ENCODE data around the gene NUDT21.

NUDT21 gene

DNA sequence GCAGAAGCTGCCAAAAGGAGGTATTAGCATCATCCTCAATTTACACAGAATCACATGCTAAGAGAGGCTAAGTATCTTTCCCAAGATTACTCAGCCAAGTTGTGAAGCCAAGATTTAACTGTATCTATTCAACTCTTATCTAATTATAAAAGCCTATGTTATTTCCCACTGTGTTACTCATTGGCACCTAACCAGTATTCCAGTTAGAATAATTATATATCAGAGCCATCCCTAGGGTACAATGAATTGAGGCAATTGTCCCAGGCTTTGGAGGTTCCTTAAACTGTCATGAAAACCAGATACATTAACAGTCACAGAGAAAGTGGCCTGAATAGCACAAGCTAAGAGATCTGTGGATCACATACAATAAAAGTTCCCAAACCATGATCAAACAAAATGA is 14.9 kb downstream of the NUDT21 start:
- Histone ChIP-seq H2BK120ac (ENCODE audit: low read depth, low read length) (no peak overlapping the region), H4K8ac (ENCODE audit: low read length) (no peak overlapping the region), H4K91ac (ENCODE audit: low read length) (no peak overlapping the region), H3K27ac (ENCODE audit: low read length, poor library complexity, severe bottlenecking) (no peak overlapping the region), H2BK5ac (ENCODE audit: low read depth, low read length, poor library complexity, severe bottlenecking) (no peak overlapping the region), H3K4me2 (ENCODE audit: low read length, poor library complexity, severe bottlenecking) (no peak overlapping the region), H2BK12ac (ENCODE audit: low read length in 2 of 2) (no peak overlapping the region), H2AK5ac (ENCODE audit: low read length, severe bottlenecking) (no peak overlapping the region), H3K18ac (ENCODE audit: low read depth in 1 of 2, low read length in 2 of 2) (no peak overlapping the region), H3K27me3 (ENCODE audit: control insufficient read depth in 1 of 2, insufficient read depth in 1 of 2, low read length in 2 of 2) (no peaks in the 10 kb centered on the region), H3K79me1 (replicated peaks; ENCODE audit: low read length, poor library complexity, severe bottlenecking) (peaks cover 17% of the 10 kb centered on the region), H2AFZ (ENCODE audit: low read depth, low read length) (no peak overlapping the region), H3K36me3 (ENCODE audit: control insufficient read depth in 1 of 2, insufficient read depth in 2 of 2, low read depth in 1 of 2, low read length in 2 of 2) (peaks cover 16 to 80% of the 10 kb centered on the region in 2 experiments), H2BK15ac (ENCODE audit: low read depth, poor library complexity, severe bottlenecking) (no peak overlapping the region), H3K14ac (ENCODE audit: low read length in 2 of 2) (no peak overlapping the region), H3K9ac (ENCODE audit: low read length) (no peak overlapping the region), H3K9me3 (ENCODE audit: control insufficient read depth, low read length) (no peaks in the 10 kb centered on the region), H3K4ac (ENCODE audit: low read depth in 1 of 2, low read length in 2 of 2) (no peak overlapping the region), H3K4me3 (ENCODE audit: insufficient read depth in 1 of 2, low read depth in 1 of 2, low read length in 2 of 2) (no peak overlapping the region), H3K23ac (ENCODE audit: low read length in 2 of 2) (no peak overlapping the region), H3K4me1 (ENCODE audit: control insufficient read depth, insufficient read depth, low read depth, low read length) (peaks cover 1% of the 10 kb centered on the region)
- no peak for DNase-seq

DNA sequence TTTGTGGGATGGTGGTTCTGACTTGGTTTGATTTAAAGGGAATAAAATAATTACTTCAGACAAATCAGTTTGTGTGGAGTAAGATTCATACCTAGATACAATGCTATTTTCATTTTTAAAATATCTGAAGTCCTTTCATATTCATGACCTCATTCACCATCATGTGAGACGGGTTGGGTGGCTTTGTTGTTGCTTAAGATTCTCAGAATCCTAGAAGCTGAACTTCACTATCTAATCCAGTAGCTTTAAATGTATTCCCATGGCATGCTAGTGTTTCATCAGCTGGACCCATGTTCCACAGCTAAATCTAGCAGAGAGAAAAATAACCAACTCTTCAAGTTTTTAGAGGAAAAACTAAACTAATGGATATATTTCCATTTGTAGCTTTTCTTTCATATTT is 23.0 kb downstream of the NUDT21 start:
- Histone ChIP-seq H3K18ac (ENCODE audit: low read depth in 1 of 2, low read length in 2 of 2) (no peak overlapping the region), H2BK5ac (ENCODE audit: low read depth, low read length, poor library complexity, severe bottlenecking) (no peak overlapping the region), H3K27me3 (ENCODE audit: control insufficient read depth in 1 of 2, insufficient read depth in 1 of 2, low read length in 2 of 2) (no peaks in the 10 kb centered on the region), H3K79me1 (replicated peaks; ENCODE audit: low read length, poor library complexity, severe bottlenecking) (peaks cover 3% of the 10 kb centered on the region), H2AK5ac (ENCODE audit: low read length, severe bottlenecking) (no peak overlapping the region), H3K23ac (ENCODE audit: low read length in 2 of 2) (no peak overlapping the region), H3K27ac (ENCODE audit: low read length, poor library complexity, severe bottlenecking) (no peak overlapping the region), H3K14ac (ENCODE audit: low read length in 2 of 2) (no peak overlapping the region), H4K8ac (ENCODE audit: low read length) (no peak overlapping the region), H3K9me3 (ENCODE audit: control insufficient read depth, low read length) (no peaks in the 10 kb centered on the region), H2BK120ac (ENCODE audit: low read depth, low read length) (no peak overlapping the region), H2BK15ac (ENCODE audit: low read depth, poor library complexity, severe bottlenecking) (no peak overlapping the region), H3K4me1 (ENCODE audit: control insufficient read depth, insufficient read depth, low read depth, low read length) (peaks cover 3% of the 10 kb centered on the region), H3K4me2 (ENCODE audit: low read length, poor library complexity, severe bottlenecking) (no peak overlapping the region), H3K4me3 (ENCODE audit: insufficient read depth in 1 of 2, low read depth in 1 of 2, low read length in 2 of 2) (no peak overlapping the region), H4K91ac (ENCODE audit: low read length) (no peak overlapping the region), H3K9ac (ENCODE audit: low read length) (peak overlapping the region; percentile 47), H3K4ac (ENCODE audit: low read depth in 1 of 2, low read length in 2 of 2) (no peak overlapping the region), H3K36me3 (ENCODE audit: control insufficient read depth in 1 of 2, insufficient read depth in 2 of 2, low read depth in 1 of 2, low read length in 2 of 2) (peaks cover 2 to 35% of the 10 kb centered on the region in 2 experiments), H2AFZ (ENCODE audit: low read depth, low read length) (no peak overlapping the region), H2BK12ac (ENCODE audit: low read length in 2 of 2) (no peak overlapping the region)
- WGBS, result 91% methylated on average over 1 of the region's 1 CpG
- no peak for DNase-seq

DNA sequence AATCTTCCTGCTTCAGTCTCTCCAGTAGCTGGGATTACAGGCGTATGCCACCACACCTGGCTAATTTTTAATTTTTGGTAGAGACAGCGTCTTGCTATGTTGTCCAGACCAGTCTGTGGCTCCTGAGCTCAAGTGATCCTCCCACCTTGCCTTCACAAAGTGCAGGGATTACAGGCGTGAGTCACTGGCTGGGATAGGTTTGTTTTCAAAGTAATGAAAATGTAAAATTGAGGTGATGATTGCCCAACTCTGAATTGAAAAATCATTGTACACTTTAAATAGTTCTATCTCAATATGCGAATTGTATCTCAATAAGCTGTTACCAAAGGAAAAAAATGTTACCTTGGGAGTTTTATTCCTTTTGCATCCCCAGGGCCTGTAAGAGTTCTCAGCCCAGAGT is 24.5 kb downstream of the NUDT21 start:
- no peak overlapping the region for H3K14ac ChIP-seq (ENCODE audit: low read length in 2 of 2)
- no peak overlapping the region for H4K8ac ChIP-seq (ENCODE audit: low read length)
- no peak for DNase-seq
- H3K36me3 ChIP-seq (ENCODE audit: control insufficient read depth in 1 of 2, insufficient read depth in 2 of 2, low read depth in 1 of 2, low read length in 2 of 2), result peaks cover 2 to 23% of the 10 kb centered on the region in 2 experiments
- H2BK120ac ChIP-seq (ENCODE audit: low read depth, low read length), result no peak overlapping the region
- no peaks in the 10 kb centered on the region for H3K9me3 ChIP-seq (ENCODE audit: control insufficient read depth, low read length)
- H3K18ac ChIP-seq (ENCODE audit: low read depth in 1 of 2, low read length in 2 of 2), result no peak overlapping the region
- H2BK5ac ChIP-seq (ENCODE audit: low read depth, low read length, poor library complexity, severe bottlenecking), result no peak overlapping the region
- no peak overlapping the region for H3K23ac ChIP-seq (ENCODE audit: low read length in 2 of 2)
- no peak overlapping the region for H4K91ac ChIP-seq (ENCODE audit: low read length)
- no peak overlapping the region for H3K4ac ChIP-seq (ENCODE audit: low read depth in 1 of 2, low read length in 2 of 2)
- WGBS, result 100% methylated on average over 3 of the region's 4 CpGs
- no peak overlapping the region for H2AK5ac ChIP-seq (ENCODE audit: low read length, severe bottlenecking)
- H3K79me1 ChIP-seq (replicated peaks; ENCODE audit: low read length, poor library complexity, severe bottlenecking), result peaks cover 6% of the 10 kb centered on the region
- no peak overlapping the region for H2BK12ac ChIP-seq (ENCODE audit: low read length in 2 of 2)
- H3K27me3 ChIP-seq (ENCODE audit: control insufficient read depth in 1 of 2, insufficient read depth in 1 of 2, low read length in 2 of 2), result no peaks in the 10 kb centered on the region
- H3K4me1 ChIP-seq (ENCODE audit: control insufficient read depth, insufficient read depth, low read depth, low read length), result peaks cover 8% of the 10 kb centered on the region
- H3K9ac ChIP-seq (ENCODE audit: low read length), result no peak overlapping the region
- H3K4me2 ChIP-seq (ENCODE audit: low read length, poor library complexity, severe bottlenecking), result no peak overlapping the region
- no peak overlapping the region for H2AFZ ChIP-seq (ENCODE audit: low read depth, low read length)
- H3K4me3 ChIP-seq (ENCODE audit: insufficient read depth in 1 of 2, low read depth in 1 of 2, low read length in 2 of 2), result no peak overlapping the region
- no peak overlapping the region for H2BK15ac ChIP-seq (ENCODE audit: low read depth, poor library complexity, severe bottlenecking)
- no peak overlapping the region for H3K27ac ChIP-seq (ENCODE audit: low read length, poor library complexity, severe bottlenecking)

- H3K4ac ChIP-seq (ENCODE audit: low read depth in 1 of 2, low read length in 2 of 2), result peak within 1 kb of the TSS; percentile 87 to 88
- DNase-seq, result peak; percentile 83
- no peaks in the 10 kb centered on the region for H3K27me3 ChIP-seq (ENCODE audit: control insufficient read depth in 1 of 2, insufficient read depth in 1 of 2, low read length in 2 of 2)
- H4K8ac ChIP-seq (ENCODE audit: low read length), result peak within 1 kb of the TSS; percentile 84
- H3K36me3 ChIP-seq (ENCODE audit: control insufficient read depth in 1 of 2, insufficient read depth in 2 of 2, low read depth in 1 of 2, low read length in 2 of 2), result peaks cover 2 to 12% of the 10 kb centered on the region in 2 experiments
- no peak within 1 kb of the TSS for H3K23ac ChIP-seq (ENCODE audit: low read length in 2 of 2)
- peak within 1 kb of the TSS; percentile 86 for H3K4me2 ChIP-seq (ENCODE audit: low read length, poor library complexity, severe bottlenecking)
- peak within 1 kb of the TSS in 1 of 2 experiments; percentile 70 for H2BK12ac ChIP-seq (ENCODE audit: low read length in 2 of 2)
- H2BK15ac ChIP-seq (ENCODE audit: low read depth, poor library complexity, severe bottlenecking), result peak within 1 kb of the TSS; percentile 77
- WGBS, result under 1% methylated on average over 38 of the region's 57 CpGs
- H3K9me3 ChIP-seq (ENCODE audit: control insufficient read depth, low read length), result no peaks in the 10 kb centered on the region
- peaks cover 8% of the 10 kb centered on the region for H3K4me1 ChIP-seq (ENCODE audit: control insufficient read depth, insufficient read depth, low read depth, low read length)
- peaks cover 6% of the 10 kb centered on the region for H3K79me1 ChIP-seq (replicated peaks; ENCODE audit: low read length, poor library complexity, severe bottlenecking)
- peak within 1 kb of the TSS; percentile 96 to 97 for H3K18ac ChIP-seq (ENCODE audit: low read depth in 1 of 2, low read length in 2 of 2)
- peak within 1 kb of the TSS; percentile 72 for H4K91ac ChIP-seq (ENCODE audit: low read length)
- H2BK120ac ChIP-seq (ENCODE audit: low read depth, low read length), result peak within 1 kb of the TSS; percentile 85
- no peak within 1 kb of the TSS for H2AK5ac ChIP-seq (ENCODE audit: low read length, severe bottlenecking)
- peak within 1 kb of the TSS; percentile 84 to 96 for H3K4me3 ChIP-seq (ENCODE audit: insufficient read depth in 1 of 2, low read depth in 1 of 2, low read length in 2 of 2)
- H3K9ac ChIP-seq (ENCODE audit: low read length), result peak within 1 kb of the TSS; percentile 91
- no peak within 1 kb of the TSS for H3K27ac ChIP-seq (ENCODE audit: low read length, poor library complexity, severe bottlenecking)
- peak within 1 kb of the TSS; percentile 83 to 92 for H3K14ac ChIP-seq (ENCODE audit: low read length in 2 of 2)
- H2AFZ ChIP-seq (ENCODE audit: low read depth, low read length), result peak within 1 kb of the TSS; percentile 90
- no peak within 1 kb of the TSS for H2BK5ac ChIP-seq (ENCODE audit: low read depth, low read length, poor library complexity, severe bottlenecking)
Measured at GRCh38 chr16:56425439-56425832, 25.7 kb downstream of the NUDT21 start, which contains the start of gene AMFR. TSS of gene AMFR (minus strand) at chr16:56425545. CDS start at chr16:56425327, 218 bp downstream.
